ENCODE measurements around the gene TXNDC2. TPM values are rescaled to one million over a fixed set of nuclear protein-coding genes. Genes with fewer than 3 reads are reported as not detected.
A peak's percentile ranks its signal among the peaks of the same experiment; 100 is the strongest.

The TXNDC2 gene
- polyA plus RNA-seq, 3 donors, result 0.10 to 0.36 TPM; not detected in 1

DNA sequence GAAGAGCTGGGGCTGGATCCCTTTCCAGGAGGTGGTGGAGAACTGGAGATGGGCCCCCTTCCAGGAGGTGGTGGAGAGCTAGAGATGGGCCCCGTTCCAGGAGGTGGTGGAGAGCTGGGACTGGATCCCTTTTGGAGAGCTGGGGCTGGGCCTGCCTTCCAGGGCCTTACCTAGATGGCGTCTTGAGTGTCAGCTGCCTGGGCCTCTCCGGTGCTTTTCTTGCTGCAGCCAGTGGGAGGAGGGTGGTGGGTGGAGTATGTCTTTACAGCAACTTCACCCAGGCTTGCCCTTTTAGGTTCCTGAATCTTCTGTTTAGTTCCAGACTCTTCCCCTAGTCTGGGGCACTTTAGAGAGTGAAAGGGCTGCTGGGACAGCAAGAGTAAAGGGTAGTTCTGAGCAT is 19.1 kb upstream of the TXNDC2 start:
- H3K27me3 ChIP-seq (ENCODE audit: control insufficient read depth in 2 of 2, insufficient read depth in 2 of 2, low read length in 2 of 2), result no peaks in the 10 kb centered on the region
- H3K27ac Mint-ChIP-seq, result peak overlapping the region in 5 of 7 donors; percentile 42 to 83 (median 55)
- H3K36me3 ChIP-seq (replicated peaks in 1 of 2; ENCODE audit: control insufficient read depth in 1 of 2, insufficient read depth in 2 of 2, low read length in 2 of 2), result peaks cover 12 to 24% of the 10 kb centered on the region in 2 donors
- H3K9me3 Mint-ChIP-seq, result peaks cover 10 to 22% (median 13%) of the 10 kb centered on the region in 7 donors
- peaks cover 34 to 47% of the 10 kb centered on the region in 2 donors for H3K4me1 ChIP-seq (ENCODE audit: control insufficient read depth in 1 of 2, insufficient read depth in 2 of 2, low read length in 2 of 2)
- no peak for DNase-seq
- intact Hi-C loops (cut with micrococcal nuclease), result no loop called here
- no peak overlapping the region for H3K9ac ChIP-seq (ENCODE audit: insufficient read depth, low read length, poor library complexity, severe bottlenecking)
- peaks cover 30 to 41% of the 10 kb centered on the region in 2 donors for H3K36me3 Mint-ChIP-seq
- H3K79me2 ChIP-seq (ENCODE audit: insufficient read depth, low read length), result no peaks in the 10 kb centered on the region
- H2AFZ ChIP-seq (ENCODE audit: insufficient read depth, low read depth, low read length, poor library complexity, severe bottlenecking), result no peak overlapping the region
- H3K4me3 Mint-ChIP-seq, result no peak overlapping the region
- peaks cover 9 to 15% of the 10 kb centered on the region in 2 donors for H3K9me3 ChIP-seq (replicated peaks in 1 of 2; ENCODE audit: control insufficient read depth in 1 of 2, insufficient read depth in 1 of 2, low read length in 2 of 2)
- 83% methylated on average over 2 of the region's 3 CpGs for WGBS (ENCODE audit: insufficient coverage)
- no peak for TF ChIP-seq CTCF (IDR thresholded peaks at IDR 0.05)
- H3K27ac ChIP-seq (ENCODE audit: low read depth in 1 of 2, low read length in 2 of 2), result no peak overlapping the region
- no peak overlapping the region for H3K4me3 ChIP-seq (replicated peaks in 1 of 3; ENCODE audit: low read depth in 2 of 3, low read length in 3 of 3)
- H4K20me1 ChIP-seq (ENCODE audit: insufficient read depth, low read length), result peaks cover under 1% of the 10 kb centered on the region
- H3K27me3 Mint-ChIP-seq (ENCODE audit: low read depth in 3 of 3), result no peaks in the 10 kb centered on the region
- H3K4me1 Mint-ChIP-seq, result peaks cover 49% of the 10 kb centered on the region
- H3K4me2 ChIP-seq (replicated peaks; ENCODE audit: extremely low read depth, low read length, poor library complexity, severe bottlenecking), result no peak overlapping the region

GRCh38 chr18:9867071-9867594 is 18.6 kb upstream of the TXNDC2 start:
- Mint-ChIP-seq H3K9me3 (peaks cover 10 to 22% (median 13%) of the 10 kb centered on the region in 7 donors), H3K27ac (peak overlapping the region in 3 of 7 donors; percentile 51 to 83 (median 82)), H3K4me1 (peaks cover 49% of the 10 kb centered on the region), H3K27me3 (ENCODE audit: low read depth in 3 of 3) (no peaks in the 10 kb centered on the region), H3K36me3 (peaks cover 26 to 36% of the 10 kb centered on the region in 2 donors), H3K4me3 (no peak overlapping the region)
- H3K4me3 ChIP-seq (replicated peaks in 1 of 3; ENCODE audit: low read depth in 2 of 3, low read length in 3 of 3), result no peak overlapping the region
- H3K9ac ChIP-seq (ENCODE audit: insufficient read depth, low read length, poor library complexity, severe bottlenecking), result no peak overlapping the region
- no peak overlapping the region for H2AFZ ChIP-seq (ENCODE audit: insufficient read depth, low read depth, low read length, poor library complexity, severe bottlenecking)
- no peaks in the 10 kb centered on the region for H3K79me2 ChIP-seq (ENCODE audit: insufficient read depth, low read length)
- TF ChIP-seq CTCF (IDR thresholded peaks at IDR 0.05), result no peak
- H4K20me1 ChIP-seq (ENCODE audit: insufficient read depth, low read length), result no peaks in the 10 kb centered on the region
- intact Hi-C loops (cut with micrococcal nuclease), result no loop called here
- H3K9me3 ChIP-seq (replicated peaks in 1 of 2; ENCODE audit: control insufficient read depth in 1 of 2, insufficient read depth in 1 of 2, low read length in 2 of 2), result peaks cover 9 to 15% of the 10 kb centered on the region in 2 donors
- H3K36me3 ChIP-seq (replicated peaks in 1 of 2; ENCODE audit: control insufficient read depth in 1 of 2, insufficient read depth in 2 of 2, low read length in 2 of 2), result peaks cover 7 to 19% of the 10 kb centered on the region in 2 donors
- no peak overlapping the region for H3K27ac ChIP-seq (ENCODE audit: low read depth in 1 of 2, low read length in 2 of 2)
- H3K27me3 ChIP-seq (ENCODE audit: control insufficient read depth in 2 of 2, insufficient read depth in 2 of 2, low read length in 2 of 2), result no peaks in the 10 kb centered on the region
- H3K4me1 ChIP-seq (ENCODE audit: control insufficient read depth in 1 of 2, insufficient read depth in 2 of 2, low read length in 2 of 2), result peaks cover 34 to 47% of the 10 kb centered on the region in 2 donors
- no peak for DNase-seq
- WGBS (ENCODE audit: insufficient coverage), result no CpG with 5 or more reads among the region's 4 CpGs
- H3K4me2 ChIP-seq (replicated peaks; ENCODE audit: extremely low read depth, low read length, poor library complexity, severe bottlenecking), result no peak overlapping the region
